B cell (primary cell): ENCODE results near the gene EPHA7. TPM values are rescaled to one million over a fixed set of nuclear protein-coding genes. Genes with fewer than 3 reads are reported as not detected.

Experiments used
- ATAC-seq: fragments of 200-7000 bp; cut with Tn5 transposase; one replicate; pipeline ENCODE4 v1.10.0; 2021; ENCODE audit warnings: low read depth, mild to moderate bottlenecking, moderate number of reproducible peaks, moderate library complexity
- CTCF ChIA-PET: fragments of 350-600 bp; sonication (Branson Sonifier 250); formaldehyde crosslinking; loops from one replicate; lab custom pipeline; 2021; ENCODE audit warnings: antibody characterized with exemption, inconsistent platforms; lab: Charles Lee
- POLR2A ChIA-PET: fragments of 350-600 bp; sonication (Branson Sonifier 250); formaldehyde crosslinking; loops from one replicate; lab custom pipeline; 2021; ENCODE audit warnings: antibody characterized with exemption; lab: Charles Lee
- DNase-seq: peaks from one replicate; pipeline ENCODE4 v3.0.0; 2013
- H2AFZ ChIP-seq: 2 replicates; pipeline ENCODE4 v1.6.1; 2012; ENCODE audit warnings: mild to moderate bottlenecking, low read depth, low read length; ENCODE audit not compliant: insufficient read depth, poor library complexity, severe bottlenecking
- H3K27ac ChIP-seq, 2 donors: 1 replicate in 1 of 2; 2 replicates in 1 of 2; pipeline ENCODE4 v1.5.1; 2012 to 2013; ENCODE audit warnings: low read length in 2 of 2, mild to moderate bottlenecking in 2 of 2, moderate library complexity in 1 of 2
- H3K27me3 ChIP-seq, 4 experiments: fragments of 200-600 bp in 1 of 4; sonication (generic) in 1 of 4; replicated peaks in 1 of 4; 1 replicate in 2 of 4; 2 replicates in 2 of 4; pipeline versions ENCODE4 v1.6.1 to v1.7.0; 2013 to 2016; ENCODE audit warnings: low read length in 3 of 4, mild to moderate bottlenecking in 2 of 4, mixed read lengths in 1 of 4, moderate library complexity in 1 of 4; ENCODE audit not compliant: insufficient read depth in 4 of 4, control insufficient read depth in 3 of 4; ENCODE audit errors: control extremely low read depth in 1 of 4
- H3K36me3 ChIP-seq, 2 experiments: replicated peaks in 1 of 2; 1 replicate in 1 of 2; 2 replicates in 1 of 2; pipeline versions ENCODE4 v1.6.1 to v1.7.1; 2013; ENCODE audit warnings: low read length in 1 of 2; ENCODE audit not compliant: insufficient read depth in 2 of 2, control insufficient read depth in 1 of 2; ENCODE audit errors: control extremely low read depth in 1 of 2, extremely low read depth in 1 of 2
- H3K4me1 ChIP-seq, 2 donors: fragments of 200-600 bp in 1 of 2; sonication (generic) in 1 of 2; 1 replicate in 1 of 2; 2 replicates in 1 of 2; pipeline versions ENCODE4 v1.5.1 to v1.6.1; 2013 to 2017; ENCODE audit warnings: low read length in 2 of 2; ENCODE audit not compliant: control insufficient read depth in 2 of 2, insufficient read depth in 2 of 2
- H3K4me2 ChIP-seq: replicated peaks from 2 replicates; pipeline ENCODE3; 2012; ENCODE audit warnings: mild to moderate bottlenecking, low read depth, low read length; ENCODE audit not compliant: poor library complexity, severe bottlenecking
- H3K4me3 ChIP-seq, 5 experiments: fragments of 200-600 bp in 1 of 5; sonication (generic) in 1 of 5; 1 replicate in 3 of 5; 2 replicates in 2 of 5; pipeline versions ENCODE4 v1.5.1 to v1.7.0; 2011 to 2016; ENCODE audit warnings: low read length in 4 of 5, mild to moderate bottlenecking in 4 of 5, low read depth in 2 of 5, control low read depth in 1 of 5, moderate library complexity in 1 of 5; ENCODE audit not compliant: insufficient read depth in 1 of 5; ENCODE audit errors: control extremely low read depth in 1 of 5, extremely low read depth in 1 of 5
- H3K79me2 ChIP-seq: fragments of 200-600 bp; sonication (generic); one replicate; pipeline ENCODE4 v1.6.0; 2016; ENCODE audit warnings: low read length; ENCODE audit not compliant: control insufficient read depth, insufficient read depth
- H3K9ac ChIP-seq: fragments of 200-600 bp; sonication (generic); 2 replicates; pipeline ENCODE4 v1.6.1; 2017; ENCODE audit warnings: mild to moderate bottlenecking, low read length, moderate library complexity
- H3K9me3 ChIP-seq, 3 donors: one replicate each; pipeline versions ENCODE4 v1.6.1 to v1.7.1; 2013; ENCODE audit warnings: low read length in 2 of 3; ENCODE audit not compliant: control insufficient read depth in 2 of 3, insufficient read depth in 1 of 3; ENCODE audit errors: control extremely low read depth in 1 of 3
- H4K20me1 ChIP-seq: 2 replicates; pipeline ENCODE4 v1.6.0; 2012; ENCODE audit warnings: mild to moderate bottlenecking, low read length; ENCODE audit not compliant: insufficient read depth, control insufficient read depth, poor library complexity, severe bottlenecking
- H3K27ac Mint-ChIP-seq: one replicate; pipeline ENCODE4 v1.8.0; 2021; ENCODE audit warnings: mixed read lengths
- H3K27me3 Mint-ChIP-seq: one replicate; pipeline ENCODE4 v1.8.0; 2021; ENCODE audit warnings: mixed read lengths
- H3K4me1 Mint-ChIP-seq: one replicate; pipeline ENCODE4 v1.8.0; 2021; ENCODE audit warnings: mixed read lengths
- H3K4me3 Mint-ChIP-seq: one replicate; pipeline ENCODE4 v1.8.0; 2021; ENCODE audit warnings: mixed read lengths
- H3K9me3 Mint-ChIP-seq: one replicate; pipeline ENCODE4 v1.8.0; 2022; ENCODE audit warnings: mixed read lengths; ENCODE audit not compliant: insufficient read depth
- CTCF ChIP-seq: fragments of 200-600 bp; IDR thresholded peaks from one replicate; pipeline ENCODE4 v1.8.0; 2022; ENCODE audit warnings: antibody characterized with exemption, mild to moderate bottlenecking
- EZH2 ChIP-seq: IDR thresholded peaks from 2 replicates; pipeline ENCODE4 v1.6.1; 2012; ENCODE audit warnings: borderline replicate concordance, low read depth, mild to moderate bottlenecking, moderate library complexity, low read length; ENCODE audit not compliant: insufficient read depth, poor library complexity, severe bottlenecking
- WGBS: methylation state at CpG from one replicate; pipeline ENCODE4 v1.1.5; 2013; ENCODE audit warnings: missing lambda C conversion rate; ENCODE audit not compliant: insufficient coverage; 5-methylcytosine and 5-hydroxymethylcytosine counted together
- intact Hi-C: fragments of 100-400 bp; cut with micrococcal nuclease; formaldehyde crosslinking; loops from one replicate; pipeline ENCODE4 v1.10.0; 2022
- polyA plus RNA-seq: library from polyadenylated mRNA; depleted of rRNA; stranded (reverse); fragments of >200 nt; gene quantifications from 2 replicates; pipeline ENCODE4 v1.2.3, GENCODE V29; 2012
- total RNA-seq, 2 donors: library from RNA; stranded (reverse); fragments of 120-200 nt in 1 of 2; gene quantifications; 1 replicate in 1 of 2; 2 replicates in 1 of 2; pipeline versions ENCODE4 v1.2.3 to v1.2.4, GENCODE V29; 2013 to 2022

Gene EPHA7
- total and polyA plus RNA-seq, 2 donors (not counting 1 experiment from before 2014, with no cell fraction given), result not detected

GRCh38 chr6:93329301-93330000 is 89.9 kb downstream of the EPHA7 start:
- H3K36me3 ChIP-seq, result no peaks in the 10 kb centered on the region
- no peak for DNase-seq
- Mint-ChIP-seq H3K4me1 (no peaks in the 10 kb centered on the region), H3K9me3 (no peaks in the 10 kb centered on the region), H3K4me3 (no peak overlapping the region), H3K27ac (no peak overlapping the region), H3K27me3 (no peaks in the 10 kb centered on the region)
- POLR2A ChIA-PET, result no interaction called here
- H3K79me2 ChIP-seq, result no peaks in the 10 kb centered on the region
- intact Hi-C loops, result no loop called here
- H3K4me3 ChIP-seq, result no peak overlapping the region
- H3K9me3 ChIP-seq, result no peaks in the 10 kb centered on the region
- CTCF ChIA-PET, result no interaction called here
- H3K4me1 ChIP-seq, result no peaks in the 10 kb centered on the region
- no CpG with 5 or more reads among the region's 2 CpGs for WGBS
- H4K20me1 ChIP-seq, result no peaks in the 10 kb centered on the region
- no peak overlapping the region for H3K4me2 ChIP-seq
- H3K27ac ChIP-seq, result no peak overlapping the region
- H2AFZ ChIP-seq, result no peak overlapping the region
- no peak for ATAC-seq
- TF ChIP-seq EZH2 (no peak), CTCF (no peak)
- no peak overlapping the region for H3K9ac ChIP-seq
- no peaks in the 10 kb centered on the region for H3K27me3 ChIP-seq

- no peak overlapping the region for H2AFZ ChIP-seq
- no peak overlapping the region for H3K27ac Mint-ChIP-seq
- WGBS, result 100% methylated on average over 1 of the region's 3 CpGs
- ATAC-seq, result no peak
- H3K9me3 Mint-ChIP-seq, result no peaks in the 10 kb centered on the region
- no peak overlapping the region for H3K27ac ChIP-seq
- no peak overlapping the region for H3K4me3 Mint-ChIP-seq
- DNase-seq, result no peak
- TF ChIP-seq CTCF (no peak), EZH2 (no peak)
- no peak overlapping the region for H3K4me3 ChIP-seq
- H3K9me3 ChIP-seq, result no peaks in the 10 kb centered on the region
- no peaks in the 10 kb centered on the region for H3K79me2 ChIP-seq
- POLR2A ChIA-PET, result no interaction called here
- no peaks in the 10 kb centered on the region for H3K36me3 ChIP-seq
- H4K20me1 ChIP-seq, result no peaks in the 10 kb centered on the region
- H3K27me3 ChIP-seq, result no peaks in the 10 kb centered on the region
- H3K4me1 ChIP-seq, result no peaks in the 10 kb centered on the region
- H3K27me3 Mint-ChIP-seq, result no peaks in the 10 kb centered on the region
- CTCF ChIA-PET, result no interaction called here
- H3K4me1 Mint-ChIP-seq, result no peaks in the 10 kb centered on the region
- intact Hi-C loops, result no loop called here
- H3K9ac ChIP-seq, result no peak overlapping the region
- H3K4me2 ChIP-seq, result no peak overlapping the region
Observed at GRCh38 chr6:93327857-93328256, 91.5 kb downstream of the EPHA7 start.
